Peyer's patch (tissue), 4 donors: ENCODE data around the gene DOCK9.

Source experiments
- CTCF ChIP-seq, 6 experiments: fragments of 450-650 bp in 4 of 6; fragments of 200-600 bp in 2 of 6; sonication (generic) in 1 of 6; IDR thresholded peaks; one replicate each; pipeline ENCODE4 v1.5.1; 2017 to 2019; ENCODE audit warnings: antibody characterized with exemption in 6 of 6, mild to moderate bottlenecking in 3 of 6, moderate library complexity in 1 of 6
- POLR2A ChIP-seq, 2 donors: fragments of 450-650 bp; IDR thresholded peaks; one replicate each; pipeline ENCODE4 v1.5.1; 2017; ENCODE audit warnings: antibody characterized with exemption in 2 of 2, mild to moderate bottlenecking in 2 of 2, moderate library complexity in 2 of 2

- TF ChIP-seq CTCF (IDR thresholded peaks at IDR 0.05): no peak
- no peak for TF ChIP-seq POLR2A (IDR thresholded peaks at IDR 0.05)
Observed at GRCh38 chr13:98912846-98913245, 65.0 kb downstream of the DOCK9 start.
